ENCODE data around the gene SLFN13.
A peak's percentile ranks its signal among the peaks of the same experiment; 100 is the strongest.

The SLFN13 gene

DNA sequence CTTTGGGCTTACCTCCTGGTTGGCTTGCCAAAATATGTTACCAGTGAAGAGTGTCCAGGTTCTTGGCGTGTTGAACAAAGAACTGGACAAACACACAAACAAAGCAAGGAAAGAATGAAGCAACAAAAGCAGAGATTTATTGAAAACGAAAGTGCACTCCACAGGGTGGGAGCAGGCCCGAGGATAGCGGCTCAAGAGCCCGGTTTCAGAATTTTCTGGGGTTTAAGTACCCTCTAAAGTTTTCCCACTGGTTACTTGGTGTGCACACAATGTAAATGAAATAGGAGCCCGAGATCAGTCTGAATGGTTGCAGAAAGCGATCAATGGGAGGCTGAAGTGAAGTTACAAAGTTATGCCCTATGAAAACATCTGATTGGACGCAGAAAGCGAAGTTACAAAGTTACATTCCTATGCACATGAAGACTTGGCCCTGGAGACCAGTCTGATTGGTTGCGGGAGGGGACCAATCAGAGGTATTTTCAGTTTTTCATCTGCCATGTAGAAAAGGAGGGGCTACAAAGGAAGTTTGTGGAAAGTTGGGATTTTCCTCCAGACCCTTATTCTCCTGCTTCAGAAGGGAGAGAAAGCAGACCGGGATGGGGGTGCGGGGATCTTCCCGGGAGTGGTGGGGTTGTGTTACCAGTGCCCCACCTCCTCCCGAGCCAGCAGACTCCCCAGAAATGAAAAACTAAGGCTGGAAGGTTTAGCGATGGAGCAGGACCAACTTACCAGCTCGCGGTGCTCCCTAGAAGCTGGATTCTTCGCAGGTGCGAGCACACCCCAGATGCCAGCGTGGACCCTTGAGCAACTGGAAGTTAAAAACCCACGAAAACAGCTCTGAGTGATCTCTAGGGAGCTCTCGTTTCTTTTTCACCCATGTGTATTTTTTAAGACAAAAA is 16.1 kb downstream of the SLFN13 start, which contains the start of gene SLFN12:
TSS of gene SLFN12 (minus strand) at position 325 of the 899 bp plus-strand sequence. CDS start 9,472 bp downstream, outside the sequence.
- ATAC-seq = peak; percentile 90
- TF ChIP-seq OSR1 (CRISPR knock-in tag; IDR thresholded peaks at IDR 0.05) (no peak), ARNTL (CRISPR knock-in tag; IDR thresholded peaks at IDR 0.05; ENCODE audit: borderline replicate concordance, low read depth) (no peak), ZNF565 (CRISPR knock-in tag; conservative IDR thresholded peaks at IDR 0.05; ENCODE audit: low read depth) (no peak), TCF4 (CRISPR knock-in tag; IDR thresholded peaks at IDR 0.05; ENCODE audit: borderline replicate concordance) (no peak), TOX (CRISPR knock-in tag; IDR thresholded peaks at IDR 0.05; ENCODE audit: borderline replicate concordance) (no peak), ZFP30 (CRISPR knock-in tag; IDR thresholded peaks at IDR 0.05) (no peak), ZC3H10 (CRISPR knock-in tag; IDR thresholded peaks at IDR 0.05) (no peak), ZFP3 (CRISPR knock-in tag; IDR thresholded peaks at IDR 0.05) (no peak), BACH2 (CRISPR knock-in tag; IDR thresholded peaks at IDR 0.05; ENCODE audit: borderline replicate concordance) (no peak), POU6F1 (CRISPR knock-in tag; IDR thresholded peaks at IDR 0.05; ENCODE audit: borderline replicate concordance, low read depth) (no peak), RARB (CRISPR knock-in tag; IDR thresholded peaks at IDR 0.05) (no peak), ISL1 (CRISPR knock-in tag; IDR thresholded peaks at IDR 0.05) (no peak), PATZ1 (CRISPR knock-in tag; IDR thresholded peaks at IDR 0.05; ENCODE audit: borderline replicate concordance) (no peak), ZNF70 (CRISPR knock-in tag; IDR thresholded peaks at IDR 0.05) (no peak), SNAI2 (CRISPR knock-in tag; IDR thresholded peaks at IDR 0.05) (no peak)
- TF ChIP-seq, protein P1, sequence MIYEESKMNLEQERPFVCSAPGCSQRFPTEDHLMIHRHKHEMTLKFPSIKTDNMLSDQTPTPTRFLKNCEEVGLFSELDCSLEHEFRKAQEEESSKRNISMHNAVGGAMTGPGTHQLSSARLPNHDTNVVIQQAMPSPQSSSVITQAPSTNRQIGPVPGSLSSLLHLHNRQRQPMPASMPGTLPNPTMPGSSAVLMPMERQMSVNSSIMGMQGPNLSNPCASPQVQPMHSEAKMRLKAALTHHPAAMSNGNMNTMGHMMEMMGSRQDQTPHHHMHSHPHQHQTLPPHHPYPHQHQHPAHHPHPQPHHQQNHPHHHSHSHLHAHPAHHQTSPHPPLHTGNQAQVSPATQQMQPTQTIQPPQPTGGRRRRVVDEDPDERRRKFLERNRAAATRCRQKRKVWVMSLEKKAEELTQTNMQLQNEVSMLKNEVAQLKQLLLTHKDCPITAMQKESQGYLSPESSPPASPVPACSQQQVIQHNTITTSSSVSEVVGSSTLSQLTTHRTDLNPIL (CRISPR knock-in tag; IDR thresholded peaks at IDR 0.05; ENCODE audit: low read depth) = no peak

GRCh38 chr17:35429702-35430101 is 18.9 kb downstream of the SLFN13 start:
- no peak for ATAC-seq
- TF ChIP-seq GLIS3 (CRISPR knock-in tag; IDR thresholded peaks at IDR 0.05) = no peak
- TF ChIP-seq PATZ1 (CRISPR knock-in tag; IDR thresholded peaks at IDR 0.05; ENCODE audit: borderline replicate concordance) = no peak
- TF ChIP-seq TSHZ2 (CRISPR knock-in tag; IDR thresholded peaks at IDR 0.05) = no peak
- no peak for TF ChIP-seq ISL1 (CRISPR knock-in tag; IDR thresholded peaks at IDR 0.05)
- no peak for TF ChIP-seq RARB (CRISPR knock-in tag; IDR thresholded peaks at IDR 0.05)
- no peak for TF ChIP-seq ZFP30 (CRISPR knock-in tag; IDR thresholded peaks at IDR 0.05)
- no peak for TF ChIP-seq ZFP3 (CRISPR knock-in tag; IDR thresholded peaks at IDR 0.05)
- no peak for TF ChIP-seq ZNF565 (CRISPR knock-in tag; conservative IDR thresholded peaks at IDR 0.05; ENCODE audit: low read depth)
- no peak for TF ChIP-seq TOX (CRISPR knock-in tag; IDR thresholded peaks at IDR 0.05; ENCODE audit: borderline replicate concordance)
- no peak for TF ChIP-seq OSR1 (CRISPR knock-in tag; IDR thresholded peaks at IDR 0.05)
- TF ChIP-seq ZNF8 (CRISPR knock-in tag; IDR thresholded peaks at IDR 0.05) = no peak
- TF ChIP-seq ZNF70 (CRISPR knock-in tag; IDR thresholded peaks at IDR 0.05) = no peak
- no peak for TF ChIP-seq BACH2 (CRISPR knock-in tag; IDR thresholded peaks at IDR 0.05; ENCODE audit: borderline replicate concordance)
- no peak for TF ChIP-seq ARNTL (CRISPR knock-in tag; IDR thresholded peaks at IDR 0.05; ENCODE audit: borderline replicate concordance, low read depth)
- no peak for TF ChIP-seq CSRNP3 (CRISPR knock-in tag; IDR thresholded peaks at IDR 0.05)
- TF ChIP-seq ZC3H10 (CRISPR knock-in tag; IDR thresholded peaks at IDR 0.05) = no peak
- TF ChIP-seq CSDC2 (CRISPR knock-in tag; IDR thresholded peaks at IDR 0.05) = no peak
- no peak for TF ChIP-seq POU6F1 (CRISPR knock-in tag; IDR thresholded peaks at IDR 0.05; ENCODE audit: borderline replicate concordance, low read depth)
- no peak for TF ChIP-seq SNAI2 (CRISPR knock-in tag; IDR thresholded peaks at IDR 0.05)
- TF ChIP-seq PPARA (CRISPR knock-in tag; IDR thresholded peaks at IDR 0.05; ENCODE audit: borderline replicate concordance) = no peak
